ENCODE data around the gene SHROOM3. TPM values are rescaled to one million over a fixed set of nuclear protein-coding genes. Genes with fewer than 3 reads are reported as not detected.

Gene SHROOM3
- total and polyA plus RNA-seq, 4 donors, result 14.4 to 75.1 (median 47.3) TPM

DNA sequence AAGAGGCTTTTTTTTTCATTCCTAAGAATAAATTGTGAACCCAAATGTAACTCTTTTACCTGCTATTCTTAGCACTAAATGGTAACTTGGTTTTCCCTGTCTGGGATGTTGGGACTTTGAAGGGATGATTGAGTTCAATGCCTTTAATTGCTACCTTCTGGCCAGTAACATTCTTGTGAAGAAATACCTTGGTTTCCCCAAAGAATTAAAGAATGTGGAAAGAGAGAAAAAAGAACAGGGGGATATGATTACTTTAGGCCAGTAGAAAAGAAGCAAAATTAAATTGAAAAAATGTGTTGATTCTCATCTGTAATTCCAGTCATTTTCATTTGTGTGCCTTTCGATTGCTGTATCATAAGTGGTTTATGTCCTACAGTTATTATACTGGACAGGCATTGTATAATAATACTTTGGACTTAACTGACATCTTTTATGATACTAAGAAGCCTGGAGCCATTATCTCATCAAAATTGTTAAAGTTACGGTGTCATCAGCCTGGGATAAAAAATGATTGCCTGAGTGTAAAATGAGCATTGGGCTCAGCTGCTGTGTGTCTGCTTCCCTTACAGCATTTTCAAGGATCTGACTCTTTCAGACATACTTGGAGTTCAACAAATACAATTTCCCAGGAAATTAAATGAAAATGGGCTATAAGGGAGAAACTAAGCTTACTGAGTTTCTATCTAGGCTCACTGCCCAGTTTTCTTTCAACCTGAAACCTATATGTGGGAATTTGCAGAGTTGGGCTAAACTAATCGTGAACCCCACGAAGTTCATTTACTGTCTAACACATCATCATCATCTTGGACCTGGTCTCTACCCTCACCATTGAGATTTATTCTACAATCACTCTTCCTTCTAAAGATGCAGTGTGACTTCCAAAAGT lies 146.3 kb downstream of the SHROOM3 start:
- Histone ChIP-seq H3K4me1 (ENCODE audit: control insufficient read depth in 5 of 5, insufficient read depth in 5 of 5, low read length in 5 of 5) (peaks cover 0 to 7% (median 0%) of the 10 kb centered on the region in 5 donors), H3K9ac (ENCODE audit: insufficient read depth in 1 of 2, low read length in 2 of 2) (no peak overlapping the region), H3K27me3 (ENCODE audit: control insufficient read depth in 3 of 3, insufficient read depth in 3 of 3, low read length in 2 of 3) (no peaks in the 10 kb centered on the region), H3K36me3 (ENCODE audit: control insufficient read depth in 4 of 4, insufficient read depth in 4 of 4, low read length in 4 of 4) (no peaks in the 10 kb centered on the region), H3K4me3 (no peak overlapping the region), H3K9me3 (ENCODE audit: control insufficient read depth in 4 of 4, insufficient read depth in 3 of 4, low read length in 3 of 4) (no peaks in the 10 kb centered on the region), H3K27ac (ENCODE audit: low read depth in 1 of 2, low read length in 1 of 2) (no peak overlapping the region)
- DNase-seq, result no peak
- 94 to 97% methylated on average over 4 of the region's 4 CpGs for WGBS, 2 donors
- no peak for ATAC-seq (ENCODE audit: insufficient read depth, low FRiP score)
- TF ChIP-seq, protein P1, sequence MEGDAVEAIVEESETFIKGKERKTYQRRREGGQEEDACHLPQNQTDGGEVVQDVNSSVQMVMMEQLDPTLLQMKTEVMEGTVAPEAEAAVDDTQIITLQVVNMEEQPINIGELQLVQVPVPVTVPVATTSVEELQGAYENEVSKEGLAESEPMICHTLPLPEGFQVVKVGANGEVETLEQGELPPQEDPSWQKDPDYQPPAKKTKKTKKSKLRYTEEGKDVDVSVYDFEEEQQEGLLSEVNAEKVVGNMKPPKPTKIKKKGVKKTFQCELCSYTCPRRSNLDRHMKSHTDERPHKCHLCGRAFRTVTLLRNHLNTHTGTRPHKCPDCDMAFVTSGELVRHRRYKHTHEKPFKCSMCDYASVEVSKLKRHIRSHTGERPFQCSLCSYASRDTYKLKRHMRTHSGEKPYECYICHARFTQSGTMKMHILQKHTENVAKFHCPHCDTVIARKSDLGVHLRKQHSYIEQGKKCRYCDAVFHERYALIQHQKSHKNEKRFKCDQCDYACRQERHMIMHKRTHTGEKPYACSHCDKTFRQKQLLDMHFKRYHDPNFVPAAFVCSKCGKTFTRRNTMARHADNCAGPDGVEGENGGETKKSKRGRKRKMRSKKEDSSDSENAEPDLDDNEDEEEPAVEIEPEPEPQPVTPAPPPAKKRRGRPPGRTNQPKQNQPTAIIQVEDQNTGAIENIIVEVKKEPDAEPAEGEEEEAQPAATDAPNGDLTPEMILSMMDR (IDR thresholded peaks at IDR 0.05; ENCODE audit: control extremely low read depth, extremely low read depth), result no peak

DNA sequence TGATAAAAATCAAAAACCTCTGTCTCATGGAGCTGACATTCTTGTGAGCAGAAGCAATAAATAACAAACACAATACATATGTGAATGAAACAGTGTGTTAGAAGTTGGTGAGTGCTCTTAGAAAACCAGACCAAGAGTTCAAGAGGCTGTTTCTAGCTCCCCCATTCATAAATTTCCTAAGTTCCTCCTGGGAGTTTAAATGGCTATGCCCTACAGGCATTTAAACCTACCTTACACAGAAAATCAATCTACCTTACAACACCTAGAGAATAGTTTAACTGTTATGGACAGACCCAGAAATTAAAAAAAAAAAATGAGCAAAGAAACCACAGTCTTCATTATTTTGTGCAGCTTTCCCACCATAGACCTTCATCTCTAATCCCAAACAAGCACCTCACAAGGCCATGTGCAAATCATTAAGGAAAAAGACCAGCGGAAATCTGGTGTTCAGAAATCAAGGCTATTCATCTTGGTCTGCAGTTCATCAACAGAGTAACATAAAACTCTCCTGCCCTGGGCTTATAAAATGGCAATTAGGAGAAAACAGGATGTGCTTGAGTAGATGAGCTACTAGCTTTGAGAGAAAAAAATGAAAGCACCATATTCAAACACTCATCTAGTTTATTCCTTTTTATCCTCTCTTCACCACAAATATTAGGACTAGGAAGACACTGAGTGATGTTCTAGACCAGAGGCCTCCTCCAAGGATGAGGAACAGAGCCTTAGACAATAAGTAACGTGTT lies 147.2 kb downstream of the SHROOM3 start:
- DNase-seq, result no peak
- TF ChIP-seq, protein P1 (IDR thresholded peaks at IDR 0.05; ENCODE audit: control extremely low read depth, extremely low read depth), result no peak
- H3K36me3 ChIP-seq (ENCODE audit: control insufficient read depth in 4 of 4, insufficient read depth in 4 of 4, low read length in 4 of 4), result no peaks in the 10 kb centered on the region
- no peak for ATAC-seq (ENCODE audit: insufficient read depth, low FRiP score)
- no peaks in the 10 kb centered on the region for H3K27me3 ChIP-seq (ENCODE audit: control insufficient read depth in 3 of 3, insufficient read depth in 3 of 3, low read length in 2 of 3)
- no peak overlapping the region for H3K4me3 ChIP-seq
- no peak overlapping the region for H3K9ac ChIP-seq (ENCODE audit: insufficient read depth in 1 of 2, low read length in 2 of 2)
- H3K4me1 ChIP-seq (ENCODE audit: control insufficient read depth in 5 of 5, insufficient read depth in 5 of 5, low read length in 5 of 5), result peaks cover 0 to 10% (median 0%) of the 10 kb centered on the region in 5 donors
- WGBS, 2 donors, result 81 to 88% methylated on average over 2 of the region's 2 CpGs
- H3K9me3 ChIP-seq (ENCODE audit: control insufficient read depth in 4 of 4, insufficient read depth in 3 of 4, low read length in 3 of 4), result no peaks in the 10 kb centered on the region
- H3K27ac ChIP-seq (ENCODE audit: low read depth in 1 of 2, low read length in 1 of 2), result no peak overlapping the region

DNA sequence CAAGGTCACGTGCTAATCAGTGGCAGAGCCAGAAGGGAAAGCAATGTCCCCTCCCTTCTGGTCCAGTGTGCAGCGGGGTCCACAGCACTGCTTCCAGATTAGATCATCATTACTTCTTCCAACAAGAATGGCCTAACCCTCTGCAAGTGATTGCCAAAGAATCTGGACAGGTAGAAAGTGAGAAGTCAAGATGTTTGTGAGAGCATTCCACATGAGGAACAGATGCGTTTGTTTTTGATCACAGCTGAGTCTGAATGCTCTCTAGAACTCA lies 147.7 kb downstream of the SHROOM3 start:
- TF ChIP-seq, protein P1 (IDR thresholded peaks at IDR 0.05; ENCODE audit: control extremely low read depth, extremely low read depth), result no peak
- Histone ChIP-seq H3K27ac (ENCODE audit: low read depth in 1 of 2, low read length in 1 of 2) (no peak overlapping the region), H3K36me3 (ENCODE audit: control insufficient read depth in 4 of 4, insufficient read depth in 4 of 4, low read length in 4 of 4) (no peaks in the 10 kb centered on the region), H3K9me3 (ENCODE audit: control insufficient read depth in 4 of 4, insufficient read depth in 3 of 4, low read length in 3 of 4) (no peaks in the 10 kb centered on the region), H3K4me1 (ENCODE audit: control insufficient read depth in 5 of 5, insufficient read depth in 5 of 5, low read length in 5 of 5) (peaks cover 0 to 10% (median 0%) of the 10 kb centered on the region in 5 donors), H3K9ac (ENCODE audit: insufficient read depth in 1 of 2, low read length in 2 of 2) (no peak overlapping the region), H3K4me3 (no peak overlapping the region), H3K27me3 (ENCODE audit: control insufficient read depth in 3 of 3, insufficient read depth in 3 of 3, low read length in 2 of 3) (no peaks in the 10 kb centered on the region)
- 66 to 83% methylated on average over 3 of the region's 3 CpGs for WGBS, 2 donors
- ATAC-seq (ENCODE audit: insufficient read depth, low FRiP score), result no peak
- DNase-seq, result no peak
